Activated T-cell treated with anti-CD3 and anti-CD28 coated beads for 4 hours (primary cell): ENCODE data around the gene RSU1.

Experiments used
- DNase-seq: peaks from one replicate; pipeline ENCODE4 v3.0.0-alpha.2; 2020

RSU1 gene

GRCh38 chr10:16586358-16587138, 230.7 kb downstream of the RSU1 start:
- DNase-seq, result no peak

- no peak for DNase-seq
Measured at GRCh38 chr10:16585103-16585502, 232.1 kb downstream of the RSU1 start.

GRCh38 chr10:16583382-16583781, 233.8 kb downstream of the RSU1 start:
- no peak for DNase-seq

GRCh38 chr10:16581202-16581601, 236.0 kb downstream of the RSU1 start:
- no peak for DNase-seq

- no peak for DNase-seq
Measured at GRCh38 chr10:16570731-16571130, 246.5 kb downstream of the RSU1 start.

GRCh38 chr10:16566202-16566805, 250.9 kb downstream of the RSU1 start:
- no peak for DNase-seq

- no peak for DNase-seq
Measured at GRCh38 chr10:16565604-16566003, 251.6 kb downstream of the RSU1 start.

- no peak for DNase-seq
Measured at GRCh38 chr10:16562891-16563290, 254.3 kb downstream of the RSU1 start.

- no peak for DNase-seq
Measured at GRCh38 chr10:16559236-16559773, 257.9 kb downstream of the RSU1 start.

GRCh38 chr10:16547973-16548372, 269.3 kb downstream of the RSU1 start:
- DNase-seq, result no peak

GRCh38 chr10:16545116-16545736, 272.0 kb downstream of the RSU1 start:
- no peak for DNase-seq

- no peak for DNase-seq
Measured at GRCh38 chr10:16544591-16544990, 272.6 kb downstream of the RSU1 start.

GRCh38 chr10:16544099-16544498, 273.1 kb downstream of the RSU1 start:
- no peak for DNase-seq
